ENCODE data around the gene UNC5CL.

The UNC5CL gene

DNA sequence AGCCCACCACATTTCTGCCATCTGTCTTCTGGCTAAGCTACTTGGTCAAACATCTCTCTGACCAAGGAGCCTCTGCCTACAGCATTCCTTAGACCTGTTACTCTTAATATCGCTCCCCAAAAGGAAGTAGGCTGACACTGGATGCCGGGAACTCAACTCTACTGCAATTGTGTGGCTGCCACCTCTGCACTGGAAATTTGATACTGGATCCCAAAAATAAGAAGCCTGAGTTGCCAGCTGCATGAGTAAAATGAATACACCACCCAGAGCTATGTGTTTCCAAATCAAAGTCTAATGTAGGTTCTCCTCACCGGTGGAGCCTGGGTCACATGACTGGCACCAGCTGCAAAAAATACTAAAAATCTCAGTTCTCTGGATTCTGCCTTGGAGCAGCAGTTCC is 36.9 kb downstream of the UNC5CL start:
- FAIRE-seq, result no peak

DNA sequence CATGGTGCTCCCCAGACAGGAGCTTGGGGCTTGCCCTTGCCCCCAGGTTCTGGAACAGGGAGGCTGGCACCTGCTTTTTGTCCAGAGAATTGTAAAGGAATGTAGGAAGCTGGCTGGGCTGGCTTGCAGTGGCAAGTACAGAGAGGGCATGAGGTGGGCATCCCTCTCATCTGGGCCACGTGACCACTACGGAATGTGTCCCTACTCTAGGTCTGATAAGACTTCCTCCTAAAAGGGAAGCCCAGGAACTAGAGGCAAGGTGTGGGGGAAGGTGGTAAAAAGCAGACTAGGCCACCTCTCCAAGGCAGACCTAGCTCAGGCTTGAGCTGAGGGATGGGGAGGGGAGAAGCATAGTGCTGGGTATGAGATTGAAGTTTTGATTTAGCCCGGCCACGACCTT is 38.8 kb downstream of the UNC5CL start:
- FAIRE-seq, result no peak

DNA sequence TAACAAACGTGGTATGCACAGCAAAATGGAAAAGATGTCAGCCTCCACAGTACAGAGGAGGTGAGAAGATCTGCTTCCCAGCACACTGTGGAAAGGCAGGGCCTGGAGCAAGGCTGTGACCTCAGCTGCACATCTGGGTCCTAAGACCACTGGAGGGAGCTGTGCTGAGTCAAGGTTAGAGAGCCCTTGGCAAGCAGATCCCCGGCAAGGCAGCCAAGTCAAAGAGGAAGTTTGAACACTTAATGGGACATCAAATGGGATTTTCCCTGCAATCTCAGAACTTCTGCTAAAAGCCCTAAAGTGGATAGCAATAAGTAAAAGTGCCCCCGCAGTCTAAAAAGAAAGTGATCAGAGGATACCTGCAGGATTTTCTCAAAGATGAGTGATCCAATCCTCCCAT is 39.5 kb downstream of the UNC5CL start:
- FAIRE-seq, result no peak

- FAIRE-seq, result no peak
These were observed 40.4 kb downstream of the UNC5CL start for GRCh38 chr6:40998661-40999060.

- FAIRE-seq, result no peak
These were observed 41.6 kb downstream of the UNC5CL start for GRCh38 chr6:40997234-40997957.

- no peak for FAIRE-seq
These were observed 42.3 kb downstream of the UNC5CL start for GRCh38 chr6:40996591-40997233.

- no peak for FAIRE-seq
These were observed 46.3 kb downstream of the UNC5CL start for GRCh38 chr6:40992746-40993145.

DNA sequence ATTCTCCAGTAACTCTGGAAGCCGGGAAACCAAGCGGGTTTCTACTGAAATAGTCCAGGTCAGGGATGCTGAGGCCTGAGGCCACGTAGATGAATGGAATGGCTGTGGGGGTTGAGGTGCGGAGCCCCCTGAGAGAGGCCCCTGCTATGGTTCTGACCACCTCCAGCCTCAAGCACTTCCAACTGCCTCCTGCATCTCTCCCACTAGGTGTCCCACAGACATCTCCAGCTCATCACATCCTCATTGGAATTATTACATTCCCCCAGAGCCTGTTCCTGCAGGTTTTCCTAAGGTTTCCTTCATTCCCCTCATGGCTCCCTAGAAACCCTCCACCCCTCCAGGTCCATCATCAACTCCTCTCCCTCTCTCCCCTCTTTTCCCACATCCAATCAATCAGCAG is 48.7 kb downstream of the UNC5CL start:
- FAIRE-seq, result no peak

GRCh38 chr6:40989204-40990169 is 49.5 kb downstream of the UNC5CL start:
- no peak for FAIRE-seq

- no peak for FAIRE-seq
These were observed 50.4 kb downstream of the UNC5CL start for GRCh38 chr6:40988634-40989033.

DNA sequence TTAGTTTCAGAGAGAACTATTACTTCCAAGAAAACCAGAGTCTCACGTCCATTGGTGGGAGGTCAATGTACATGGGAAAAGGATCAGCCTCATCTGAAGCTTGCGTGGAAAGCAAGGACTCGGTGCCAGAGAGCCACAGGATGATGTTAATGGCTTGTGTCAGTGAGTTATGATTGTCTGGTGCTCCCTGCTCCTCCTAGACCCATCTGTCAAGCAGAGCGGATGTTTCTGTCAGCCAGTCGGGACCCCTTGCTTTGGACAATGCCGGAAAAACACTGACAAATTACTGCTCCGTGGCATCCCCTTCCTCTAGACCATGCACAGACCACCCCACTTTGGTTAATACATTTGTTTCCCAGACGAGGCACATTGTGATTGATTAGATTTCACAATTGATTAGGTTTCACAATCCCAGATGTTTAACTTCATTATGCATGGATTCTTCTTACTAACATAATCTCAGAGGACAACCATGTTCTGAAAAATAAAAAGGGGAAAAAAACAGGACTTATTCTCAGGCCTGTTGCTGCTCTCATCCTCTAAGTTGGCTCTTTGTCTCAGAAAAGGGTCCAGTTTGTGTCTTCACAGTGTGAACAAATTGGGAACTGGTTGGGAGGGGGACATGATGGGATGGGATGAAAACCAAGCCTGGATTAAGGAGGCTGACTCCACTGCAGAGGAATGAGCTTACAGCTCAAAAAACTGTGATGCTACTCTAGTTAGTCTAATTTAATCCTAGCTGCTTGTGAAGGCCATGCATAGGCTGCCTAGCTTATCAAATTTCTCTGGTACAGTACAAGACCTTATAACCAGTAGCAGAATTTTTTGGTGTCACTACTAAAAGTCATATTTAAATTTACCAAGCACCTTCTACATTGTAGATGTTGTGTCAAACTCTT is 51.9 kb downstream of the UNC5CL start:
- FAIRE-seq, result no peak

- FAIRE-seq, result no peak
These were observed 52.7 kb downstream of the UNC5CL start for GRCh38 chr6:40986364-40986763.

DNA sequence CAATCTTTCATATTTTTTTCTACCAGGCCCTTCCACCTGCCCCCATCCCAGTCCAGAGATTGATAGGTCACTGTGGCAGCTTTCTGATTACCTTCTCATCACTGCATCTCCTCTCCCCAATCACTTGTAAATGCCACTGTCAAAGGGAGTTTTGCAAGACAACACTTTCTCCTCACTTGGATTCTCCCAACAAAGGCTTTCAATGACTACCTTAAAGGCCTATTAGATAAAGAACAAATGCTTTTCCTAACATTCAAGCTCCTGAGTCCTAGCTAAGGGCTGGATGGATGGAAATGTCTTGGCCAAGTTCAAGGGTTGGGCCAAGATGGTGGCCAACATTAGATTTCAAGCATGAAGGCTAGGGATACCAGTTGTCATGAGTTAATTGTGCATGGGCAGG is 55.3 kb downstream of the UNC5CL start:
- FAIRE-seq, result no peak

- FAIRE-seq, result no peak
These were observed 56.1 kb downstream of the UNC5CL start for GRCh38 chr6:40982917-40983316.

- FAIRE-seq, result no peak
These were observed 60.2 kb downstream of the UNC5CL start for GRCh38 chr6:40978687-40979289.

GRCh38 chr6:40977695-40978094 is 61.3 kb downstream of the UNC5CL start:
- FAIRE-seq, result no peak

DNA sequence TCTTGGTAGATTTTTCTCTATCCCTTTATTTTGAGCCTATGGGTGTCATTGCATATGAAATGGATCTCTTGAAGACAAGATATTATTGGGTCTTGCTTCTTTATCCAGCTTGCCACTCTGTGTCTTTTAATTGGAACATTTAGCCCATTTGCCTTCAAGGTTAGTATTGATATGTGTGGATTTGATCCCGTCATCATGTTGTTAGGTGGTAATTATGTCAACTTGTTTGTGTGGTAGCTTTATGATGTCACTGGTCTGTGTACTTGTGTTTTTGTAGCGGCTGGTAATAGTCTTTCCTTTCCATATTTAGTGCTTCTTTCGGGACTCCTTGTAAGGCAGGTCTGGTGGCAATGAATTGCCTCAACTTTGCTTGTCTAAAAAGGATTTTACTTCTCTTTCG is 61.9 kb downstream of the UNC5CL start:
- no peak for FAIRE-seq

Measured in endometrium (tissue), 2 donors.